Glutamatergic neuron (in vitro differentiated cells): ENCODE results near the gene HEXD. TPM values are rescaled to one million over a fixed set of nuclear protein-coding genes. Genes with fewer than 3 reads are reported as not detected.

ENCODE experiments used
- DNase-seq: peaks from one replicate; pipeline ENCODE4 v3.0.0; 2022
- H3K27ac Mint-ChIP-seq: one replicate; pipeline ENCODE4 v1.8.0; 2020; ENCODE audit warnings: mild to moderate bottlenecking, mixed read lengths, inconsistent platforms; ENCODE audit not compliant: unreplicated experiment
- H3K27me3 Mint-ChIP-seq: one replicate; pipeline ENCODE4 v1.8.0; 2020; ENCODE audit warnings: mild to moderate bottlenecking, moderate library complexity, mixed read lengths, inconsistent platforms; ENCODE audit not compliant: unreplicated experiment
- H3K36me3 Mint-ChIP-seq: one replicate; pipeline ENCODE4 v1.8.0; 2020; ENCODE audit warnings: mild to moderate bottlenecking, mixed read lengths, inconsistent platforms; ENCODE audit not compliant: unreplicated experiment
- H3K4me1 Mint-ChIP-seq: one replicate; pipeline ENCODE4 v1.8.0; 2020; ENCODE audit warnings: mild to moderate bottlenecking, low read depth, mixed read lengths, inconsistent platforms; ENCODE audit not compliant: unreplicated experiment
- H3K4me3 Mint-ChIP-seq: one replicate; pipeline ENCODE4 v1.8.0; 2020; ENCODE audit warnings: mild to moderate bottlenecking, mixed read lengths, inconsistent platforms; ENCODE audit not compliant: unreplicated experiment
- H3K9me3 Mint-ChIP-seq: one replicate; pipeline ENCODE4 v1.8.0; 2020; ENCODE audit warnings: mild to moderate bottlenecking, moderate library complexity, mixed read lengths, inconsistent platforms; ENCODE audit not compliant: unreplicated experiment
- total RNA-seq: library from RNA; stranded (reverse); fragmentation: NEBNext Ultra II Directional; extraction: Animal tissue kit (Norgen Biotek cat#: 25700); gene quantifications from one replicate; pipeline ENCODE4 v1.2.1, GENCODE V29; 2021; ENCODE audit not compliant: unreplicated experiment
- TF ChIP-seq, protein P1 (sequence below): fragments of 200-600 bp; sonication (generic); IDR thresholded peaks from one replicate; pipeline ENCODE4 v1.5.0; 2021; ENCODE audit not compliant: partially characterized antibody, unreplicated experiment

The HEXD gene
- total RNA-seq, 1 donor from 2014 or later = 58.7 TPM

- DNase-seq = no peak
- Mint-ChIP-seq H3K4me3 (no peak overlapping the region), H3K4me1 (peaks cover 5% of the 10 kb centered on the region), H3K27me3 (peaks cover 2% of the 10 kb centered on the region), H3K9me3 (peaks cover 7% of the 10 kb centered on the region), H3K36me3 (peaks cover 4% of the 10 kb centered on the region), H3K27ac (no peak overlapping the region)
- TF ChIP-seq, protein P1, sequence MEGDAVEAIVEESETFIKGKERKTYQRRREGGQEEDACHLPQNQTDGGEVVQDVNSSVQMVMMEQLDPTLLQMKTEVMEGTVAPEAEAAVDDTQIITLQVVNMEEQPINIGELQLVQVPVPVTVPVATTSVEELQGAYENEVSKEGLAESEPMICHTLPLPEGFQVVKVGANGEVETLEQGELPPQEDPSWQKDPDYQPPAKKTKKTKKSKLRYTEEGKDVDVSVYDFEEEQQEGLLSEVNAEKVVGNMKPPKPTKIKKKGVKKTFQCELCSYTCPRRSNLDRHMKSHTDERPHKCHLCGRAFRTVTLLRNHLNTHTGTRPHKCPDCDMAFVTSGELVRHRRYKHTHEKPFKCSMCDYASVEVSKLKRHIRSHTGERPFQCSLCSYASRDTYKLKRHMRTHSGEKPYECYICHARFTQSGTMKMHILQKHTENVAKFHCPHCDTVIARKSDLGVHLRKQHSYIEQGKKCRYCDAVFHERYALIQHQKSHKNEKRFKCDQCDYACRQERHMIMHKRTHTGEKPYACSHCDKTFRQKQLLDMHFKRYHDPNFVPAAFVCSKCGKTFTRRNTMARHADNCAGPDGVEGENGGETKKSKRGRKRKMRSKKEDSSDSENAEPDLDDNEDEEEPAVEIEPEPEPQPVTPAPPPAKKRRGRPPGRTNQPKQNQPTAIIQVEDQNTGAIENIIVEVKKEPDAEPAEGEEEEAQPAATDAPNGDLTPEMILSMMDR = no peak
Measured at GRCh38 chr17:82434216-82434565, 16.0 kb downstream of the HEXD start.

GRCh38 chr17:82435103-82435502 is 17.0 kb downstream of the HEXD start:
- H3K36me3 Mint-ChIP-seq = peaks cover 4% of the 10 kb centered on the region
- no peak for DNase-seq
- H3K4me3 Mint-ChIP-seq = no peak overlapping the region
- no peaks in the 10 kb centered on the region for H3K4me1 Mint-ChIP-seq
- H3K9me3 Mint-ChIP-seq = peaks cover 5% of the 10 kb centered on the region
- H3K27me3 Mint-ChIP-seq = peaks cover 2% of the 10 kb centered on the region
- TF ChIP-seq, protein P1 = no peak
- H3K27ac Mint-ChIP-seq = no peak overlapping the region

DNA sequence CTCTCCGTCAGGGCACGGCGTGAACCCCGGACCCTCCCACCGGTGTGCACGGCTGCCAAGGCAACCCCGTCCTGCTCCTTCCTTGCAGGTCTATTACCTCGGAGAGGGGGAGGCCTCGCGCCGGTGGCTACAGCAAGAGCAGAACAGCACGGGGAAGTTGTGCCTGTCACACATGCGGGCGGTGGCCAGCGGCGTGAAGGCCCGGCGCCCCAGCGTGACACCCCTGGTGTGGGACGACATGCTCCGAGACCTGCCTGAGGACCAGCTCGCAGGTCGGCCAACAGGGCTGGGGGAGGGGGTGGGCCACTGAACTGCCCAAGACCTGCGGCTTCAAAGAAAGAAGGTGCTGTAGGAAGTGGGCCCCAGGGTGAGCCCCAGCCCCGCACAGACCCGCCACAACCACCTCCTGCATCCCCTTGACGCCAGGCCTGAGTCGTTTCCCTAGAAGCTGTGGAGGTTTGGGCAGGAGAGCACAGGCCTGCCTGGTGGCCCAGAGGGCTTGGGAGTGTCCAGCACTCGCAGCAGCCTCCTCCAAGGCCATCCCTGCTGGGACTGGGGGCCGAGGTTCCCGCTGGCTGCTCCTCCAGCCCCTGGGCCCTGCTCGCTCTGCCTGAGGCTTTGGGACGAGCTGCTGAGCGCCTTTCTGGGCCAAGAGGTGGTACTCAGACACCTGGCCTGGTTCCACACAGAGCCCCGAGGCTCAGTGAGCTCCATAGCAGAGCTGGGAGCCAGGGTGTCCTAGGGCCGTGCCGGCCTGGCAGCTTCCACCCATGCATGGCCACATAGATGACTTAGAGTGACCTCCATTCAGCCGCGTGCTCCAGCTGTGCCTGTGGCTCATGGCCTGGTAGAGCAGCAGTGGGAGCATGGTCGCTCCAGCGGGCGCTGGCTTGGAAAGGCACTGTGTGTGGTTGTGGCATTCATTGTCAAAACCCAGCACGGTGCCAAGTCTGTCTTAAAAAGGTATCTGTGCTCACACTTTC is 17.7 kb downstream of the HEXD start:
- TF ChIP-seq, protein P1 = no peak
- Mint-ChIP-seq H3K4me3 (no peak overlapping the region), H3K4me1 (peaks cover 7% of the 10 kb centered on the region), H3K36me3 (peaks cover under 1% of the 10 kb centered on the region), H3K9me3 (peaks cover 4% of the 10 kb centered on the region), H3K27ac (no peak overlapping the region), H3K27me3 (no peaks in the 10 kb centered on the region)
- DNase-seq = no peak

GRCh38 chr17:82436601-82437324 is 18.6 kb downstream of the HEXD start:
- Mint-ChIP-seq H3K9me3 (peaks cover 4% of the 10 kb centered on the region), H3K27me3 (no peaks in the 10 kb centered on the region), H3K4me3 (no peak overlapping the region), H3K4me1 (peaks cover 7% of the 10 kb centered on the region), H3K27ac (no peak overlapping the region), H3K36me3 (no peaks in the 10 kb centered on the region)
- no peak for DNase-seq
- TF ChIP-seq, protein P1 = no peak

- H3K27ac Mint-ChIP-seq = no peak overlapping the region
- no peaks in the 10 kb centered on the region for H3K36me3 Mint-ChIP-seq
- no peak overlapping the region for H3K4me3 Mint-ChIP-seq
- no peak for DNase-seq
- TF ChIP-seq, protein P1 = no peak
- H3K4me1 Mint-ChIP-seq = peaks cover 7% of the 10 kb centered on the region
- H3K9me3 Mint-ChIP-seq = peaks cover 4% of the 10 kb centered on the region
- H3K27me3 Mint-ChIP-seq = no peaks in the 10 kb centered on the region
Measured at GRCh38 chr17:82437325-82437668, 19.1 kb downstream of the HEXD start.
